ENCODE data around the gene PHYHD1. TPM values are rescaled to one million over a fixed set of nuclear protein-coding genes. Genes with fewer than 3 reads are reported as not detected.

Gene PHYHD1
- total and polyA plus RNA-seq, 2 donors (not counting 1 experiment from before 2014, with no cell fraction given), result 0.96 to 2.0 TPM

DNA sequence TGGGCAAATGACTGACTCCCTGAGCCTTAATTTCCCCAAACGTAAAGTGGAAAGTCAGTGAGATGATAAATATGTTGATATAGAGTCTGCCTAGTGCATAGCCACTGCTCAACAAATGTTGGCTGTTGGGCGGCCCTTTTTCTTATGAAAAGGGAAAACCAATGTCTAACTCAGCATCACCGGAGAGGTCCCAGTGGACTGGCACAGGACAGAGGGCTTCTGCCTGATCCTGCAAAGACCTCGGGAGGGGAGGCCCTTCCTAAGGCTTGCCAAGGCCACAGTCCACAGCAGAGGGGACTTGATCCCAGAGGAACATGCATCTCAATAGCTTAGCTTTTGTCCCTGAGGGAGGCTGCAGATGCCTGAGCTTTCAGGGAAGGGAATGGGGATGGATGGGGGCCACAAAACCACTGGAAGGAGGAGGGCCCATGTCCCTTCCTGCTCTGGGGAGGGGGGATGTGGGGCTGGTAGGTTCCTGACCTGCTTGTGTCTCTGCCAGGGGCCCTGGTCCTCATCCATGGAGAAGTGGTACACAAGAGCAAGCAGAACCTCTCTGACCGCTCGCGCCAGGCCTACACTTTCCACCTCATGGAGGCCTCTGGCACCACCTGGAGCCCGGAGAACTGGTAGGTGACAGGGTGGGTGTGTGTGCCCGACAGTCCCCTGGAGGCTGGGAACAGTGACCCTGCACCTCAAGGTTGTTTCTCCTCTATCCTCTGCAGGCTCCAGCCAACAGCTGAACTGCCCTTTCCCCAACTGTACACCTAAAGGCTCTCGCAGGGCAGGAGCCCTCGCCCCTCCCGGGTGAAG is 20.4 kb downstream of the PHYHD1 start:
- no peak overlapping the region for H3K27ac Mint-ChIP-seq
- intact Hi-C loops (cut with micrococcal nuclease), result loop anchor here (10.0 kb wide), 1 partner anchor 684 kb away; the partner anchor contains the start of genes C9orf50 and NTMT1
- Histone ChIP-seq H3K36me3 (replicated peaks in 1 of 2; ENCODE audit: control extremely low read depth in 1 of 2, control insufficient read depth in 1 of 2, extremely low read depth in 1 of 2, insufficient read depth in 2 of 2, low read length in 1 of 2) (peaks cover 0 to 4% of the 10 kb centered on the region in 2 experiments), H3K79me2 (ENCODE audit: control insufficient read depth, insufficient read depth, low read length) (peaks cover 7% of the 10 kb centered on the region), H3K4me1 (ENCODE audit: control insufficient read depth in 2 of 2, insufficient read depth in 2 of 2, low read length in 2 of 2) (peaks cover 2% of the 10 kb centered on the region in 2 donors), H3K9me3 (ENCODE audit: control extremely low read depth in 1 of 3, control insufficient read depth in 2 of 3, insufficient read depth in 1 of 3, low read length in 2 of 3) (no peaks in the 10 kb centered on the region), H3K4me3 (ENCODE audit: control extremely low read depth in 1 of 5, extremely low read depth in 1 of 5, insufficient read depth in 1 of 5, low read depth in 2 of 5, low read length in 4 of 5) (no peak overlapping the region), H4K20me1 (ENCODE audit: control insufficient read depth, insufficient read depth, low read length, poor library complexity, severe bottlenecking) (no peaks in the 10 kb centered on the region), H3K4me2 (replicated peaks; ENCODE audit: low read depth, low read length, poor library complexity, severe bottlenecking) (no peak overlapping the region), H3K27me3 (replicated peaks in 1 of 4; ENCODE audit: control extremely low read depth in 1 of 4, control insufficient read depth in 3 of 4, insufficient read depth in 4 of 4, low read length in 3 of 4) (no peaks in the 10 kb centered on the region), H2AFZ (ENCODE audit: insufficient read depth, low read depth, low read length, poor library complexity, severe bottlenecking) (no peak overlapping the region), H3K9ac (ENCODE audit: low read length) (no peak overlapping the region), H3K27ac (ENCODE audit: low read length in 2 of 2) (no peak overlapping the region)
- ChIA-PET POLR2A (no interaction called here), CTCF (no interaction called here)
- 100% methylated on average over 8 of the region's 12 CpGs for WGBS (ENCODE audit: insufficient coverage)
- H3K27me3 Mint-ChIP-seq, result no peaks in the 10 kb centered on the region
- H3K4me1 Mint-ChIP-seq, result peaks cover 8% of the 10 kb centered on the region
- ATAC-seq (ENCODE audit: low read depth) (no peak), DNase-seq (no peak)
- TF ChIP-seq EZH2 (IDR thresholded peaks at IDR 0.05; ENCODE audit: borderline replicate concordance, insufficient read depth, low read depth, low read length, poor library complexity, severe bottlenecking), result no peak
- TF ChIP-seq, protein P1, sequence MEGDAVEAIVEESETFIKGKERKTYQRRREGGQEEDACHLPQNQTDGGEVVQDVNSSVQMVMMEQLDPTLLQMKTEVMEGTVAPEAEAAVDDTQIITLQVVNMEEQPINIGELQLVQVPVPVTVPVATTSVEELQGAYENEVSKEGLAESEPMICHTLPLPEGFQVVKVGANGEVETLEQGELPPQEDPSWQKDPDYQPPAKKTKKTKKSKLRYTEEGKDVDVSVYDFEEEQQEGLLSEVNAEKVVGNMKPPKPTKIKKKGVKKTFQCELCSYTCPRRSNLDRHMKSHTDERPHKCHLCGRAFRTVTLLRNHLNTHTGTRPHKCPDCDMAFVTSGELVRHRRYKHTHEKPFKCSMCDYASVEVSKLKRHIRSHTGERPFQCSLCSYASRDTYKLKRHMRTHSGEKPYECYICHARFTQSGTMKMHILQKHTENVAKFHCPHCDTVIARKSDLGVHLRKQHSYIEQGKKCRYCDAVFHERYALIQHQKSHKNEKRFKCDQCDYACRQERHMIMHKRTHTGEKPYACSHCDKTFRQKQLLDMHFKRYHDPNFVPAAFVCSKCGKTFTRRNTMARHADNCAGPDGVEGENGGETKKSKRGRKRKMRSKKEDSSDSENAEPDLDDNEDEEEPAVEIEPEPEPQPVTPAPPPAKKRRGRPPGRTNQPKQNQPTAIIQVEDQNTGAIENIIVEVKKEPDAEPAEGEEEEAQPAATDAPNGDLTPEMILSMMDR (IDR thresholded peaks at IDR 0.05), result no peak
- no peak overlapping the region for H3K4me3 Mint-ChIP-seq
- H3K9me3 Mint-ChIP-seq (ENCODE audit: insufficient read depth), result no peaks in the 10 kb centered on the region

Measured in B cell (primary cell).